Effector CD8-positive, alpha-beta T cell (primary cell): ENCODE measurements around the gene TJP1.
"Not testable (repeated sequence)": the region's sequence is repeated elsewhere in the genome, so short reads cannot be mapped to it uniquely, and the experiment has no call there.

Experiments used
- DNase-seq: peaks from one replicate; lab custom pipeline; 2025; lab: John Stamatoyannopoulos, UW

The TJP1 gene

DNA sequence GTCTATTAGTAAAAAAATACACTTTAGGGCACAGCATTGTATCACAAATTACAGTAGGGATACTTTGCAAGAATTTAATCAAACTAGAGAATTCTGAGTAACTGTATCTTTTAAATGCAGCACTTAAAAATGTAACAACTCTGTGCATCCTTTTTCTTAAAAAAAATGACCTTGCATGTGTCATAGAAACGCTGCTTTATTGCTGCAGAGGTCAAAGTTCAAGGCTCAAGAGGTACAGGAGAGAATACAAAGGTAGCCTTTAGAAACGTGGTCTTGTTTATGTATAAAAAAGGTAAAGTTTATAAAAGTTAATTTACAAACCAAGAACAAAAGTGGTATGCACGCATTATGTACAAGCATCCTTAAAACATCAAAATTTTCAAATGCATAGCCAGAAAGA lies 122.0 kb downstream of the TJP1 start:
- DNase-seq: no peak

GRCh38 chr15:29699791-29700190 lies 122.5 kb downstream of the TJP1 start:
- no peak for DNase-seq

- no peak for DNase-seq
Observed at GRCh38 chr15:29698030-29698701, 124.1 kb downstream of the TJP1 start.

DNA sequence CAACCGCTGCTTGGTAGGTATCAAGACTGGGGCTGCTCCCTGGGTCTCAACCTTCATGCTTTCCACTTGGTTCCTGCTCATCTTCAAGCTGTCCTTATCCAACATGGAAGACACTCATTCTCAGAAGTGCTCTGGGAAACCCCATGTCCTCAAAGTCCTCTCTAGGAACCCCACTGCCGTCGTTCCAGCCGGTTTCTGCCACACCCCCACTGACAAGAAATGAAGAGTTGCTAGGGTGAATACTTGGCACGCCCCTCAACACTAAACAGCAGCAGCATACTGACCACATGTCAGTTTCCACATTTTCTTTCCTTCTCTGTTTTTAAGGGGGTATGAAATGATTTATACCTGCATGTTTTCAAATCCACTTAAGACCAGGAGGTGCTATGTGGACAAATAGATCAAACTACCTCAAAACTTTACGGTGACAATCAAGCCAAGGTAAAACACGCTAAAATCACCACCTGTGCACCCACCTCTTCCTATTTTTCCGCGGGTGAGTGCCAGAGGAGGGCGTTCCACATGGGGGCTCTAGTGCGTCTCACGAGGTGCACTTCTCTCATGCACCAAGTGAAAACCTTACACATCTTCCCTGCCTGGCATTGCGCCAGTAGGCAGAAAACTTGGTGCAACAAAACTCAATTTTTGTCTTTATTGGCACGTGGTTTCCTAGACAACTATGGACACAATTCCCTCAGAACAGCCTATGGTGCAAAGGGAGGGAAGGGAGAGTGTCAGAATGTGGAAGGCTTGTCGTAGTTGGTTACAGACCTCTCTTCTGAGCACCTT lies 125.1 kb downstream of the TJP1 start:
- no peak for DNase-seq

GRCh38 chr15:29696506-29696905 lies 125.8 kb downstream of the TJP1 start:
- DNase-seq: not testable (repeated sequence)

GRCh38 chr15:29695489-29696167 lies 126.6 kb downstream of the TJP1 start:
- no peak for DNase-seq

DNA sequence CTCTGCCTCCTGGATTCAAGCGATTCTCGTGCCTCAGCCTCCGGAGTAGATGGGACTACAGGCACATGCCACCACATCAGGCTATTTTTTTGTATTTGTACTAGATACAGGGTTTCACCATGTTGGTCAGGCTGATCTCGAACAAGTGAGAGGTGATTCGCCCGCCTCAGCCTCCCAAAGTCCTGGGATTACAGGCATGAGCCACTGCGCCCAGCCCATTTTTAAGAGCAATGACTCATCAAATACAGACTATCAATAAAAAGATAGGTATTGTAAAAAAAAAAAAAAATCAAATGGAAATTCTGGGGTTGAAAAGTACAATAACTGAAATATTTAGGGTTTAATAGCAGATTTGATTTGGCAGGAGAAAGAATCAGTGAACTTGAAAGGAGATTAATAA lies 129.0 kb downstream of the TJP1 start:
- no peak for DNase-seq

DNA sequence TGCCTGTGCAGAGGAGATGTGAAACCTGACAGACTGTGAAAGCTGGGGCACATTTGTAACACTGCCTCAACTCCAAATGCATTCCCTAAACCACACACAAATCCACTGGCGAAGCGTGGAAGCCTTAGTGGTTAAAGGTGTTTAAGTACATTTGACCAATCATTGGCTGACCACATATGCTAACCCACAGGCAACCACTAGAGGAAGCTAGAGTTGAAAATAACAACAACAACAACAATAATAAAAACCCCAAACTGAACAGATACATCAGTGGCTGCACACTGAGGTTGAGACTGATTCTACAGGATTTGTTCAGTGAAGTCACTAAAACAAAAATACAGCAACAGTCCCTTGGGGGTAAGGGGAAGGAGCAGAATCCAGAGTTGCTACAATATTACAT lies 129.7 kb downstream of the TJP1 start:
- DNase-seq: no peak

GRCh38 chr15:29690765-29691475 lies 131.3 kb downstream of the TJP1 start:
- DNase-seq: no peak

DNA sequence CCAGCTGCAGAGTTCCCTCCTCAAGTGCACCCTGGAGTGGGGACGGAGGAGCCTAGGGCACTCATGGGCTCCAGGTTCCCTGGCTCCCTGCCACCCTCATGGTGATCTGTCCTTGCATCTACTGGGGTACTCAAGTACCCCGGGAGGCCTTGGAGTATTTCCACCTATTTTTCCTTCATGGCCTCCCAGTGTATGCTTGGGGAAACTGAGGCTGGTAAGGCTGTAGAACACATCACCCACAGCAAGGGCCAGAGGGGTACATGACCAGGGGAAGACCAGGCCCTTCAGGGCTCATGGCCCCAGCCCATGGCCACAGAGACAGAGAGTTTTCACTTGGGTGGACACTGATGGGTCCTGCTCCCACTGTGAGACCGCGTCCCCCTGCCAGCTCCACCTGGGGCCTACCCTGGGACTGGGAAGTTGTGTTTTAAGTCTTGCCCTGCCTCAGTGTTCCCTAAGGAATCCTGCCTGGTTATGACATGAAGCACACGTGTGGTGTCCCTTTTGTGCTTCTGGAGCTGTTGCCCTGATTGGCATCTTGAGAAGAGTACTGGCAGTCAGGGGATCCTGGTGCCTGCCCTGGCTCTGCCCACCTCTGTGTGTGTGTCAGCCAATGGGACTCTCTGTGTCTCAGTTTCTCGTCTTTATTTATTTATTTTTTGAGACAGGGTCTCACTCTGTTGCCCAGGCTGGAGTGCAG lies 132.8 kb downstream of the TJP1 start:
- no peak for DNase-seq

GRCh38 chr15:29688506-29689286 lies 133.6 kb downstream of the TJP1 start:
- DNase-seq: no peak

DNA sequence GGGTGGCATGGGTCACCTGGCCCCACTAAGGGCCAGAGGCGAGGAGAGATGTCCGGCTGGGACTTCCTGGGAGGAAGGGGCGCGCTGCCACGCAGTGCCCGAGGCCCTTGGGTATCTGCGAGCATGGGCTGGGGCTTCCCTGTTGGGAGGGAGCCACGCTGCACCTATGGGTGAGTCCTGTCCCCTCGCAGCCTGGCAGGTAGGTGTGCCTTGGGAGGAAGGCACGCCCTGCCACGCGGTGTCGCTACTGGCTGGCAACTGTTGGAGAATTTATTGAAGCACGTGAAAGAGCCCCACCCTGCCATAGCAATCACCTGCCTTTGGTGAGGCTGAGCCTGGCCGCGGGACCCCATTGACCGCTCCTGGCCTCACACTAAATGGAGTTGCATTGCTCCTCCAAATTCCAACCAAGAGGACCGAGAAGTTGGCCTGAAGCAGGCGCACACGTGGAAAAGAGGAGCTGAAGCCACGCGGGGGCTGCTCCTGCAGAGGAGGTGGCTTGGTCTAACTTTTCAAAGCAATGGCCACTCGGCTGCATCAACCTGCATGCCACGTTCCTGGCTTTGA lies 134.2 kb downstream of the TJP1 start:
- DNase-seq: no peak

GRCh38 chr15:29687204-29687815 lies 135.0 kb downstream of the TJP1 start:
- no peak for DNase-seq

DNA sequence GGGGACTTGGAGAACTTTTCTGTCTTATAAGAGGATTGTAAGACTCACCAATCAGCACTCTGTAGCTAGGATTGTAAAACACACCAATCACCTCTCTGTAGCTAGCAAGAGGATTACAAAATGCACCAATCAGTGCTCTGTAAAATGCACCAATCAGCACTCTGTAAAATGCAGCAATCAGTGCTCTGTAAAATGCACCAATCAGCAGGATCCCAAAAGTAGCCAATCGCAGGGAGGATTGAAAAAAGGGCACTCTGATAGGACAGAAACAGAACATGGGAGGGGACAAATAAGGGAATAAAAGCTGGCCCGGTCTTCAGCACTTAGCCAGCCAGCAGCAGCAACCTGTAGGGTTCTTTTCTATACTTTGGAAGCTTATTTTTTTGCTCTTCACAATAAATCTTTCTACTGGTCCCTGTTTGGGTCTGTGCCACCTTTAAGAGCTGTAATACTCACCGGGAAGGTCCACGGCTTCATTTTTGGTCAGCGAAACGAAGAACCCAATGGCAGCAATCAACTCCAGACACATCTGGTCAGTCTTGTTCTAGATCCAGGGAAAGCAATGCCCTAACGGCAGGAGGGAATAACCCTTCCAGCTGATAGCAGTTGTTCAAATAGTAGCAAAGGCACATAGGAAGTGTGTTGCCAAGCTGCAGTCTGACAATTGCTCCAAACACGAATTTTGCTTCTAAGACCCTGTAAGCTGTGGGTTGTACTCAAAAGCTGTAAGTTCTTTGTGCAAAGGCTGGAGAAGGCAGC lies 135.6 kb downstream of the TJP1 start:
- DNase-seq: no peak

GRCh38 chr15:29686079-29686425 lies 136.2 kb downstream of the TJP1 start:
- DNase-seq: no peak

DNA sequence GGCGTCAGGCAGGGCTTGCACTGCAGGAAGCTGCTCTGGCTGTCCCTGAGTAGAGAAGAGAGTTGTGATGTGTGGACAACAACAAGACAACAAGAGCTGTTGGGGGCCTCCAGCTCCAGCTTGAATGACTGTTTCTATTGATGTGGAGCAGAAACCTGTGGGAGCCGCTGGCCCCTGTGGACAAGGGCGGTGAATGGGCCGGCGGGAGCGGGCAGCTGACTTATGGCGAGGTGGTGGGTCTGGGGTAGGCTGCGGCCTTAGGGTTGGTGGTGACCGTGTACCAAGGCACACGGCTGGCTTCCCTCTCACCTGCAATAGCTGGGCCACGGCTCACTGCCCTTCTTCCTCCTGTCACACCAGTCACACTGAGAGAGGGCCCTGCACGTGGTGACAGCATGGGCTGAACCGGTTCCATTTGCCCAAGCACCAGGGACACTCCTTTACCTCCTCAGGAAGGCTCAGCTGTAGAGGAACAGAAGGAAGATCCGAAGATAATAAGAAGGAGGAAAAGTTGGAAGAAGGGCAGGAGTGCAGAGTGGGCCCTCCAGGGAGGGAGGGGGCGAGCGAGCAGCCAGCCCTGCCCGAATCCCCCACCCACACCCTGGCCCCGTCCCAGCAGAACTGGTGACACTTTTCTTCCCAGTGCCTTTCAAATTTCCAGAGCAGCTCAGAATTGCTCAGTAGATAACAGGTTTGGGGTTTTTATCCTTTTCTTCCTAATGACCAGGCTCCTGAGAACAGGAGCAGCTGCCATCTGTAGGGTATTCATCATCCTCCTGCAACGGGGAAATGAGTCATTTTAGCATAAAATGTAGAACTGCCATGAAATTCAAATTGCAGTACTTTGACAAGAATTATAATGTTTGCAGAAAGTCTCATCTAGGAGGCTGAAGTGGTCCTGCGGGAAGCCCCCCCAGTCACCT lies 136.9 kb downstream of the TJP1 start:
- DNase-seq: no peak

DNA sequence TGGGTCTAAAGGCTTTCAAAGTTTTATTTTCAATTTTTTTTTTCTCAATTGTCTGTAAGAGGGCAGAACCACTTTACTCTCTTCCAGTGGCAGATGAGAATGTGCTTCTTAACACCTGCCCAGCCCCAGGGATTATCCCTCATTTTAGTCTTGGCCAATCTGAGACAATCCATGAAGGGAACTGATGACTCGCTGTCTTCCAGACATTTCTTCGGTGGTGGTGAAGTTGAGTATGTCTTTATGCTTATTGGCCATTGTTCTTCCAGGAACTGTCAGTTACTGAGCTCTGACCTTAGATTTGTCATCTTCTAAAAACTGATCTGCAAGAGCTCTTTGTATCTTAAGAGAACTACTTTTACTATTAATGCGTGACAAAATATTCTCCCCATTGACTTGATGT lies 139.5 kb downstream of the TJP1 start:
- DNase-seq: no peak

DNA sequence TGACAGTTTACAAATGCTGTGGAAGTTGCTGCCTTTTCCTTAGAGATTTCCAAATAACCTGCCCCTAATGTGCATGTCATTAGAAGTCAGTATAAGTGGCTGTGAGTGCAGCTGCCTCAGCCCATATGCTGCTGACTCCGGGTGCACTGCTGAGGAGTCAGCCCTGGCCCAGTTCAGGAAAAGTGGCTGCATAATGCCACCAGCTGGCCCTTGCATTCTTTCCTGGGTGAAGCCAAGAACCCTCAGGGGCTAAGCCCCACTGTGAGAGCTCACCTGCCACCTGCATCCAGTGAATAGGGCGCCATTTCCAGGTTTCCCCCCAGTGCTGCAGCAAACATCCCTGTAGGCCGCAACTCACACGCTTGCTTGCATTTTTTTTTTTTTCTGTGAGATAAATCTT lies 139.9 kb downstream of the TJP1 start:
- no peak for DNase-seq
